ENCODE data around the gene PEX1. TPM values are rescaled to one million over a fixed set of nuclear protein-coding genes. Genes with fewer than 3 reads are reported as not detected.
"Not testable (repeated sequence)": the region's sequence is repeated elsewhere in the genome, so short reads cannot be mapped to it uniquely, and the experiment has no call there.

The PEX1 gene
- 10.6 and 11.1 TPM in 2 replicates for total RNA-seq (2014; rRNA removed; shearing (Covaris generic))

DNA sequence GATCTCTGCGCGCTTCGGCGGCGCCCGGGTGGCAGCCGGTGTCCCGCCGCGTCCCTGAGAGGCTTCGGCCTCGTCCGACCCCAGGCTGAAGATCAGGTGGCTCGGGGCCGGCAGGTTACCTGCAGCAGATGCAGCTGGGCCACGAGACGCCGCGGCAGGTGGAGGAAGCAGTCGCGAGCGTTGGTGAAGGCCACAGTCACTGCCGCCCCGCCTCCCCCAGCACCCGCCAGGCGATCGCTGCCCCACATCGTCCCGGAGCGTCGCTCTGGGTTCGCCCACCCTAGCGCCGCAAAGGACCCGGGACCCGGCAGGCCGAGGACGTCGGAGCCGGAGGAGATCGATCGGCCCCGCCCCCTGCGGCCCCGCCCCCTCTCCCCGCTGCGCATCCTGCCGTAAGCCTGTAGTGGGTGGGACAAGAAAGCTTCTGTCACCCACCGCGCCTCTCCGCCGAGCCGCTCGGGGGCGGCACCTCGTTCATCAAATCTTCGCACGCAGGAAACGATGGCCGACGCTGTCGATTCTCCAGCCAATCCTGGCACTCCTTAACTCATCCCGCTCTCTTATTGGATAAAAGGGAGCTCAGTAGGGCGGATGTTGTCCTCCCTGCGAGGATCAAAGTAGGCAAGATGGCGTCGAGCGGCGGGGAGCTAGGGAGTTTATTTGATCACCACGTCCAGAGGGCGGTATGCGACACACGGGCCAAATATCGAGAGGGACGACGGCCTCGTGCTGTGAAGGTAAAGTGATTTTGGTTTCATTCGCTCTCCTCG lies at the start of gene PEX1, which contains the start of gene RBM48:
Gene PEX1 (minus strand): TSS at position 333 of the 770 bp plus-strand sequence. CDS start 85 bp downstream, at position 248.
Gene RBM48 (plus strand): TSS at position 608 of the 770 bp plus-strand sequence. CDS start 19 bp downstream, at position 627.
- DNase-seq (ENCODE audit: low spot score): peak; percentile 100

DNA sequence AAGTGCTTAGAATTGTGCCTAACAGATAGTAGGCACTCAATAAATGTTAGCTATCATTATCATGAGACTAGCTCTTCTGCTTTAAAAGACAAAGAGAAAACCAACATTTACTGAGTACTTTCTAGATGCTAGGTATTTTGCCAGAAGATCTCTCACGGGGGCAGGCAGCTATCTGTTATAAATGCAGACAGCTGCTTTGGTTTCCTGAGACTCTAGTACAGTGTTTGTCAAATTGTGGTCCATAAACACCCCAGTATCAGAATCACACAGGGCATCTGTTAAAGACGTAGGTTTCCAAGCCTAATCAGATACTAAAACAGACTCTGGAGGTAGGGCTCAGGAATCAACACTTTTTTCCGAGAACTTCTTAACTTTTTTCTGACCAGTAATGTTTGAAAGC lies 48.0 kb upstream of the PEX1 start:
- no peak for DNase-seq (ENCODE audit: low spot score)

DNA sequence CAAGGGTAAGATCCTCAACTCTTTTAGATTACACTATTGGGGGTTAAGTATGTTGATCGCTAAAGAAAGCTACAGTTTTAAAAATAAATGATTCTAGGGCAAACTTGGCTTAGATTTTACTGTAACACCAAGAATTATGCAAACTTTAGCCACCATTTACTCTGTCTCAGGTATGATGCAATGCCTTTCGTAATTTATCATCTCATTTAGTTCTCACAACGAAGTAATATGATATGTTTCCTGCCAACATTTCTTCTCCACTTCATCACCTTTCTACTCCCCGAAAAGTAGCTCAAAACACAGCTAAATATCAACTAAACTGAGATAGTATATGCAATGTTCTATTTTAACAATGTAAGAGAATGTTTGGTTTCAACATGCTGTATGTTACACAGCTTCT lies 40.8 kb upstream of the PEX1 start:
- no peak for DNase-seq (ENCODE audit: low spot score)

DNA sequence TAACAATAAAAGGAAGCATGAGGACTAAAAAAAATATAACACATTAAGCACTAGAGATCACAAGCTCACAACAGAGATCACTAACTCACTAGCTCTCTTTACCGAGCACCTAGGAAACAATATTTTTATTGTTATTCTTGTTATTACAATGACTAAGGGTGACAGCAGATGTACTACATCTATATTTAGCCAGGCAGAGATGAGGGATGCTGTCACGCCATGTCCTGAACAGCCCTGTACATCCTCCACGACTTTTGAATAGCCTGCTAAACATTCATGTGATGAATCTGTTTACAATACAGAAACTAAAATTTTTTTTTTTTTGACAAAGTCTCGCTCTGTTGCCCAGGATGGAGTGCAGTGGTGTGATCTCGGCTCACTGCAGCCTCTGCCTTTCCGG lies 39.1 kb upstream of the PEX1 start:
- no peak for DNase-seq (ENCODE audit: low spot score)

DNA sequence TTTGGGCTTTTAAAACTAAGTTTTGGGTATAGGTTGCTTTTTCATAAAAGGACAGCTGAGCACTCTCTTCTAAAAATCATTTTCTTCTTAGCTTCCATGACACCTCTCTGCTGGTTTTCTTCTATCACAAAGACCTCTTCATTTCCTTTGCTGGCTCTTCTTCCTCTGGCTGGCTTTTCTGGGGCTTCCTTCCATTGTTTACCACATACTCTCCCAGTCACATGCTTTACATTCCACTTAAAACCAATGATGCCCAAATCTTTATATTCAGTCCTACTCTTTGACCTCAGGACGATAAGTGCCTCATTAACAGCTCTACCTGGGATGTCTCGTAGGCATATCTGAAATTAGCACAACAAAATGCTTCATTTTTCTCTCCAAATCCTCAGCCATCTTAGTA lies 35.0 kb upstream of the PEX1 start:
- no peak for DNase-seq (ENCODE audit: low spot score)

DNA sequence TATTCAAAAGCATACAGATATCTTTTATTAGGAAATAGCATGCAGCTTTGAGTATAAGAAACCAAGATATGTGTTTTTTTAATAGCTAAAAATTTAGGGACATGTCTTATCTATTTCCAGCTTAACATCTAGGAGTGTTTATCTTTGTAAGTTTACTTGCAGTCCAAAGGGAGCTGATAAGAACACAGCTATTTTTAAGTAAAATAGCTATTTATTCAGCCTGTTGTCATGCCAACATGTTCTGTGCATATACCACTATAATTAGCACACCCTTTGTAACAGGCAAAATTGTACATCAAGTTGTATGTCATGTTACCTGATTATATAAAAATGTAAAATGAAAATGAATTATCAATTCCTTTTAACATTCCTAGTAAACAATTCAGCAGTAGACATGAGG lies 32.3 kb upstream of the PEX1 start:
- no peak for DNase-seq (ENCODE audit: low spot score)

DNA sequence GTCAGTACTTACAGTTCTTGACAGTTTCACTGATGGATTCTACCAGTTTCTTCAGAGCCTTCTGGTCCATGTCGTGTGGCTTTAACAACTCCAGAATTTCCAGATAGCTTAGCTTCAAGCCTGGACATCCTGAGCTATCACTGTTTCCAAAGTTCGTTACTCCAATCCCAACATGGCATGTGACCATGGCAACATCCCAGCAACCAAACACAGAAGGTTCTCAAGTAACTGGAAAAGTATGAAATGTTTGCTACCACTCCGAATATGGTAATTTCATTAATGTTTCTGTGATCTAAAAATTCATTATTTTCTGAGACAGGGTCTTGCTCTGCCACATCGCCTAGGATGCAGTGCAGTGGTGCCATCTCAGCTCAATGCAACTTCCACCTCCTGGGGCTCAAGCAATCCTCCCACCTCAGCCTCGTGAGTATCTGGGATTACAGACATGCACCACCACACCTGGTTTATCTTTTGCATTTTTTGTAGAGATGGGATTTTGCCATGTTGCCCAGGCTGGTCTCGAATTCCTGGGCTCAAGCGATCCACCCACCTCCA lies 29.6 kb upstream of the PEX1 start:
- DNase-seq (ENCODE audit: low spot score): no peak

DNA sequence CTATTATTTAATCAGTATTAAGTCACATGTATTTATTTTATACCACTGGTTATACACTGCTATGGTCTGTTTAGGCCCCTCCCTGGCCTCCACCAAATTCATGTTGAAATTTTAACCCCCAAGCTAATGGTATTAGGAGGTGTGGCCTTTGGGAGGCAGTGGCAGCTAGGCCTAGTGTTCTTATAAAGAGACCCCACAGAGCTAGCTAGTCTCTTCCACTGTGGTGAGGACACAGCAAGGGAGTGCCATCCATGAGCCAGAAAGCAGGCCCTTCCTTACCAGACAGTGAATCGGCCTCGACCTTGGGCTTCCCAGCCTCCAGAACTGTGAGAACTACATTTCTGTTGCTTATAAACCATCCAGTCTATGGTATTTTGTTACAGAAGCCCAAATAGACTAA lies 28.9 kb upstream of the PEX1 start:
- DNase-seq (ENCODE audit: low spot score): no peak

DNA sequence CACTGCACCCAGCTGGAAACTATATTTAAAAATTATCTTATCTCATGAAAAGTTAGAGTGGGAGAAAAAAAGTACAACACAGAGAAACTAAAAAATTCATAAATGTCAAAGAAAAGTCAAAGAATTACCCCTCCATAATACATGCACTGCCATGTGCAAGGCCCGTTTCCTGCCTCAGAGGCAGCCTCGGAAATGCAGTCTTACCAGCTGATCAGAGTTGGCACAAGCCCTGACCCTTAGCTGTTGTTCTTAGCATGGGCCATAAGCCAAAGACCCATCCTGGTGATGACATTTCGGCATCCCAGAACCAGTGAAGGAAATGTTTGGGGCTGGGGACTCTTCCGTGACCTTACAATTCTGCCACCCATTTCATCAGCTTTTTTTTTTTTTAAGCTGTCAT lies 21.9 kb upstream of the PEX1 start:
- DNase-seq (ENCODE audit: low spot score): no peak

DNA sequence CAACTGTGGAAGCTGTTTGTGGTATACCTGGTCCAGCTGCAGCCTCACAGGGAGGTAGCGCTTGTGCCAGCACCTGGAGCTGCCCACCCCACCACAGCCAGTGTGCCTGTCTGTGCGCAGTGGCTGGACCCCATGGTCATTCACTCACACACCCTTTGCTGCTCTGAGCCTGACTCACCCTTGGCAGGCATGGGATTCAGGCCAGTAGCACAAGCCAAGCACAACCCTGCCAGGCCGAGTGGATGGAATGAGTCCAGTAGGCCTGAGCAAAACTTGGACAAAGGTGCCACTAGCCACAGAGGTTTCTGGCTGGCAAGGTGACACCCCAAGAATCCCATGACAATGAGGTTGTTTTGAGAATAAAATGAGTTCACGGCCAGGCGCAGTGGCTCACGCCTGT lies 19.3 kb upstream of the PEX1 start:
- no peak for DNase-seq (ENCODE audit: low spot score)

DNA sequence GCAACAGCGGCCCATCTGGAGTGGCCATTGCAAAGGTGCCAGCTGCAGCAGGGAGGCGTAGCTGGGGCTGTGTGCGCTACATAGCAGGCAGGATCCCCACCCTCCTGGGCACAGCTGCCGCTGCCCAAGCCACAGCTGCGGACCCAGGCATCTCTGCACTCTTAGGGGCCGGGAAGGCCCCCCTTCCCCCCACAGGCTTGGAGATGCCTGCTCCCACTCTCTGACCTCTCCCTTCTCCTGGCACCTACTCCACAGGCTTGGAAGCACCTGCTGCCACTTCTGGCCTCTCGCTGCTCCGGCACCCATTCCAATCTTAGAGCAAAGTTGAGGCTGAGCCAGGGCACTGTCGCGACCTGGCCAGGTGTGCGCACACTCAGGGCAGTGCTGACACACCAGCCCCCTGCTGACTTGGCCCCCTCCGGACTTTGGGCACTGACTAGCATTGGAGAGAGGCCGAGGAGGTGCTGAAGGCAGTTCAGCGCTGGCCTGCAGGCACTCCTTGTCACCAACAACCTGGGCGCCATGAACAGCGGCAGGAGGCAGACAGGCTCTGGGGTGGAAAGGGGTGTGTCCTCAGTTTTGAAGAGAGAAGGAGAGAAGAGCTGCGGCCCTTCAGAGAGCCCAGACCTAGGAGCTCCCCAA lies 18.7 kb upstream of the PEX1 start:
- DNase-seq (ENCODE audit: low spot score): no peak

DNA sequence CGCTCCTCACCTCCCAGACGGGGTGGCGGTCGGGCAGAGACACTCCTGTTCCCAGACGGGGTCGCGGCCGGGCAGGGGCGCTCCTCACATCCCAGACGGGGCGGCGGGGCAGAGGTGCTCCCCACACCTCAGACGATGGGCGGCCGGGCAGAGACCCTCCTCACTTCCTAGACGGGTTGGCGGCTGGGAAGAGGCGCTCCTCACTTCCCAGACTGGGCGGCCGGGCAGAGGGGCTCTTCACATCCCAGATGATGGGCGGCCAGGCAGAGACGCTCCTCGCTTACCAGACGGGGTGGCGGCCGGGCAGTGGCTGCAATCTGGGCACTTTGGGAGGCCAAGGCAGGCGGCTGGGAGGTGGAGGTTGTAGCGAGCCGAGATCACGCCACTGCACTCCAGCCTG lies 16.8 kb upstream of the PEX1 start:
- DNase-seq (ENCODE audit: low spot score): not testable (repeated sequence)

DNA sequence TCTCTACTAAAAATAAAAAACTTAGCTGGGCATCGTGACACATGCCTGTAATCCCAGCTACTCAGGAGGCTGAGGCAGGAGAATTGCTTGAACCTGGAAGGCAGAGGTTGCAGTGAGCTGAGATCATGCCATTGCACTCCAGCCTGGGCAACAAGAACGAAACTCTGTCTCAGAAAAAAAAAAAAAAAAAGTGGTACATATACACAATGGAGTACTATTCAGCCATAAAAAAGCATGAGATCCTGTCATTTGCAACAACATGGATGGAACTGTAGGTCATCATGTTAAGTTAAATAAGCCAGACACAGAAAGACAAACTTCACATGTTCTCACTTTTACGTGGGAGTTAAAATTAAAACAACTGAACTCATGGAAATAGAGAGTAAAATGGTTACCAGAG lies 15.2 kb upstream of the PEX1 start:
- not testable (repeated sequence) for DNase-seq (ENCODE audit: low spot score)

DNA sequence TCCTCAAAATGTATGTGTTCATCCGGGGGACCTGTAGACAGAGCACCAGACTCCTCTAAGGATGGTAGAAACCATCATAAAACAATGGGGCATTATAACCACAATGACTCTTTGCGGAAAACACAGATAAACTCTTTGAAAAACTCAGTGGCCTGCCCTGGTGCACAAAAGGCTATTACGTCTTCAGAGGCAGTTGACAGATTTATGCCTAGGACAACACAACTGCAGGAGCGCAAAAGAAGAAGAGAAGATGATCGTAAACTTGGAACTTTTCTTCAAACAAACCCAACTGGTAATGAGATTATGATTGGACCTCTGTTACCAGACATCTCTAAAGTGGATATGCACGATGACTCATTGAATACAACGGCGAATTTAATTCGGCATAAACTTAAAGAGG lies 6.3 kb upstream of the PEX1 start:
- no peak for DNase-seq (ENCODE audit: low spot score)

DNA sequence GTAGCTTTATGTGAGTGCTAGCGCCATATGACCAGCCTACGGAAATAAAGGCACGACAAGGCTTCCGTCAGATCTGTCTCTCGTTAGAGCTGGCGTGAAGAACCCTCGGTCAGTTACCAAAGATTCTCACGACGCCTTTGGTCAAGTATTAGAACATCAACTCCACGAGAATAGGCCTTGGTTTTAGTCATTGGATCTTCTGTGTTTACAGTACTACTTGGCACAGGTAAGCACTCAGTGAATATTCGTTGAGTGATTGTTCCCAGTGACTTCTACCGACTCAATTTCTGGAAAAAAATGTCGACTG lies 591 bp upstream of the PEX1 start:
- no peak for DNase-seq (ENCODE audit: low spot score)

DNA sequence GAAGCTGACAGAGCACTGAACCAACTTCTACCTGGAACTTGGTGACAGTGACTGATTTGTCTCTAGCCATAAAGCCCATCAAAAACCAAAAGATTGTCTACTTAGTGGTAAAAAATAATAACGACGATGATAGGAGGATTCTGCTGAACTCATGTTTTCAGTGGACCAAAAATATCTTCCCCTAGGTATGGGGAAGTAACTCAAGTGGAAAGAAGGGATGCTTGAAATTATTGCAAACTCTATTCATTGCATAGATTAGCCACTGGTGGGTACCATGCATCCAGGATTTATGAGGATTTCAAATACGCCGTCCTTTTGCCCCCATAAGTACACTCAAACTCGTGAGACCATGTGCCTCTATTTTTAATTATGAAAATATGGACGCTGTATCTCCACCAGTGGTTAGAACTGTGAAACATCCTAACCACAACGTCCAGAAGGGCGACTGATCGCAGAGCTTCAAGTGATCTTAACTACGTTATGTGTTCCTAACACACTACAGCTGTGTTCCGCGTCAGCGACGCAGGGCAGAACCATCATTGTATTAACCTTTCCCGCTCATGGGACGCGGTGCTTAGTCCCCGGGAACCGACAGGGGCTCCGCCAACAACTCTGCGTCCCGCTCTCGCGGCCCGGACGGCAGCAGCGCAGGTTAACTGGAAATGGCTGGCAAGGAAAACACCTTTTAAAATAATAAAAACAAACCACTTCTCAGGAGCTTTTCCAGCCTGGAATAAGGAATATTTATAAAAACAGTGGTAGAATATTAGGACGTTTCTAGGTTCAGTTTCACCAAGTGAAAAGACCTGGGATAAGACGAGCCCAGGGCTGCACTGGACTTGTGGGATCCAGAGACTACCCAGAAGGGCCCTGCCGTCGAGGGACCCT lies 776 bp downstream of the PEX1 start:
- peak; percentile 43 for DNase-seq (ENCODE audit: low spot score)

DNA sequence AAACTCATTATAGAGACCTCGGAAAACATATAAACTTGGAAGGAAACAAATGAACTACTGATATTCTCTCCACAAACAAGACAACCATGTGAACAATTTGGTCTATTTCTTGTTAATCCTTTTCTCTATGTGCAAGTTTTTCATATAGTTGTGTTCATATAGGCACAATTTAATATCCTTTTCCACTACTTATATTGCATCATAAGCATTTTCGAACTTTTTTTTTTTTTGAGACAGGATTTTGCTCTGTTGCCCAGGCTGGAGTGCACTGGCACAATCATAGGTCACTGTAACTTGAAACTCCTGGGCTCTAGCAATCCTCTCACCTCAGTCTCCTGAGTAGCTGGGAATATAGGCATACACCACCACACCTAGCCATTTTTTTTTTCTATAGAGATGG lies 5.2 kb downstream of the PEX1 start:
- no peak for DNase-seq (ENCODE audit: low spot score)

DNA sequence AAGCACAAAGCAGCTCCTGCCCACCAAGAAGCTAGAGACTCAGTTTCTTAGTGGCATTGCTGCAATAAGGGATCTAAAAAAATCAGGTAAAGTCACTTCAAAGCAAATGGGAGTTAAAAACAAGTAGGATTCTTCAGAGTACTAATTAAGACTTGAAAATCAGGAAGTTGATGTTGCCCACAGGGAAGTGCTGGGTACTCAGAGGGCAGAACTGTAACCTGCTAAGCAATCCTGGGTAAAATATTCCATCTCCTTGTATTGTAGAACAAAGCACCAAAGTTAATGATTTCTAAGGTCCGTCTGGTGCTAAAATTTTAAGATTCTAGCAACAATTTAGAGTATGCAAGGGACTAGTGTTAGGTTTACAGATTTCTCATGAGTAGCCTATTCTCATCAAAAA lies 8.3 kb downstream of the PEX1 start:
- no peak for DNase-seq (ENCODE audit: low spot score)

DNA sequence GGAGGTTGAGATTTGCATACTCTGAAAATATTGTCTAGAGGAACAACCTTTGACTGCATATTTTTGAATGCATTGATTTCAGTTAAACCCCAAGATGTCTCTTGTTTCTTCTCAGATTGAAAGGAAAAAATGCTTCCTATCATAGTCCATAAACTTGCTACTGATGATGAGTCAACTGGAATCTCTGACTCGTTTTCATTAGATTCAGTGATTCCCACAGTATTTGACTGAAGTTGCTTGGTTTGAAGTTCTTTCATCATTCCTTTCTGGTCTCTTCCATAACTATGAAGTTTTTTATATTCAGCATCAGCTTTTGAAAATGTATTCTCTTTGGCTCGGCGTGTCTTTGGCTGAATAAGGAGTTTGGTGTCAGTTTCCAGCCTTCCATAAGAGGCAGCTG lies 10.7 kb downstream of the PEX1 start:
- DNase-seq (ENCODE audit: low spot score): no peak

DNA sequence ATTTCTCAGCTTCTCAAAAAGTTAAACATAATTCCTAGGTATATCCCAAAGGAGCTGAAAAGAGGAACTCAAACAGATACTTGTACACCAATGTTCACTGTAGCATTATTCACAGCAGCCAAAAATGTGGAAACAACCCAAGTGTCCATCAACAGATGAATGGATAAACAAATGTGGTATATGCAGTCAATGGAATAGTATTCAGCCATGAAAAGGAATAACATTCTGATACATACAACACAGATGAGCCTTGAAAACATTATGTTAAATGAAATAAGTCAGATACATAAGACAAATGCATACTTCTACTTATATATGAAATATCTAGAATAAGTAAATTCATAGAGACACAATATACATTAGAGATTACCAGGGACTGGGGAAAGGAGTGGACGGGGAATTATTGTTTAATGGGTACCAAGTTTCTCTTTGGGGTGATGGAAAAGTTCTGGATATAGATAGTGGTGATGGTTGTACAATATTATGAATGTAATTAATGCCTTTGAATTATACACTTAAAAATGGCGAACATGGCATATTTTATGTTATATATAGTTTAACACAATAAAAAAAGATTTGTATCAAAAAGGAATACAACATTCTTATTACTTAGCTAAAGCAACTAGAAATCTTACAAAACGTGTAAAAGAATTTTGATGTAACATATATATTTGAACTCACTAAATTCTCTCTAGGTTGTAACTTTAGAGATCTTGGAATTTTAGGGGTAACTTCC lies 15.0 kb downstream of the PEX1 start:
- DNase-seq (ENCODE audit: low spot score): no peak

DNA sequence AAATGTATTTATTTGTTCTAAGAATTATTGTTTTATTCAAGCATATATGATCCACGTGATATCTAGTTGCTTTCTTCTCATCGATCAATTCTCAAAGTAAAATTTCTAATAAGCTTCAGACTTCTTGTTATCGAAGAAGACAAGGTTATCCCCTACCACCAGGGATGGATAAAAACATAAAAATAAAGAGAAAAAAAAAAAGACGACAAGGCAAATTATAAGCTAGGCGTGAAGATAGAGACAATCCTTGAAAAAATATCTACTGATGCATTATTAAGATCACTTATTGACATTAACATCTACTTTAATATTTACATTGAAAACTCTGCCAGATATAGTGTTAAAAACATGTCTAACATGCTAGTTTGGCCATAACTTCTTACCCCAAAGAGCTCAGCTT lies 19.4 kb downstream of the PEX1 start:
- no peak for DNase-seq (ENCODE audit: low spot score)

DNA sequence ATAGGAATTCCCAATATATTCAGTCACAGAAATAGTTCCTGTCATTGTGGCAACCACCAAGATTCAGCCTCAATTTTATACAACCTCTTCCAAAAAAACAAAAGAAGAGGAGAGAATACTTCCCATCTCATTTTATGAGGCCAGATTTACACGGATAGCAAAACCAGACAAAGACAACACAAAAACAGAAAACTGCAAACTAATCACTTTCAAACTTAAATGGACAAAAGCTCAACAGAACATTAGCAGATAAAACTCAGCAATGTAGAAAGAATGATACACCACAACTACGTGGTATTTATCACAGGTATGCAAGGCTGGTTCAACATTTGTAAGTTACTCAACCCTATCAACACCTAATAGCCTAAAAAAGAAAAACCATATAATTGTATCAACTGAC lies 22.0 kb downstream of the PEX1 start:
- no peak for DNase-seq (ENCODE audit: low spot score)
